ENCODE data around the gene ZNF865.

Gene ZNF865

GRCh38 chr19:55617426-55617825 lies 12.0 kb downstream of the ZNF865 start:
- DNase-seq (ENCODE audit: extremely low read depth, low read depth) = no peak
- TF ChIP-seq CTCF (IDR thresholded peaks at IDR 0.05; ENCODE audit: low read depth, low read length) = no peak

GRCh38 chr19:55618426-55618825 lies 13.0 kb downstream of the ZNF865 start:
- DNase-seq (ENCODE audit: extremely low read depth, low read depth) = no peak
- TF ChIP-seq CTCF (IDR thresholded peaks at IDR 0.05; ENCODE audit: low read depth, low read length) = no peak

- no peak for DNase-seq (ENCODE audit: extremely low read depth, low read depth)
- no peak for TF ChIP-seq CTCF (IDR thresholded peaks at IDR 0.05; ENCODE audit: low read depth, low read length)
Measured at GRCh38 chr19:55619286-55619685, 13.8 kb downstream of the ZNF865 start.

- DNase-seq (ENCODE audit: extremely low read depth, low read depth) = no peak
- TF ChIP-seq CTCF (IDR thresholded peaks at IDR 0.05; ENCODE audit: low read depth, low read length) = no peak
Measured at GRCh38 chr19:55620410-55621204, 15.2 kb downstream of the ZNF865 start.

- DNase-seq (ENCODE audit: extremely low read depth, low read depth) = no peak
- no peak for TF ChIP-seq CTCF (IDR thresholded peaks at IDR 0.05; ENCODE audit: low read depth, low read length)
Measured at GRCh38 chr19:55621205-55621672, 15.8 kb downstream of the ZNF865 start.

- TF ChIP-seq CTCF (IDR thresholded peaks at IDR 0.05; ENCODE audit: low read depth, low read length) = no peak
- no peak for DNase-seq (ENCODE audit: extremely low read depth, low read depth)
Measured at GRCh38 chr19:55621673-55622231, 16.3 kb downstream of the ZNF865 start.

- TF ChIP-seq CTCF (IDR thresholded peaks at IDR 0.05; ENCODE audit: low read depth, low read length) = no peak
- DNase-seq (ENCODE audit: extremely low read depth, low read depth) = no peak
Measured at GRCh38 chr19:55622242-55622969, 17.0 kb downstream of the ZNF865 start.
